Measurements from ENCODE around the gene SNCAIP.

Gene SNCAIP

GRCh38 chr5:122445070-122445469 is 133.0 kb downstream of the SNCAIP start:
- Histone ChIP-seq H3K4me1 (ENCODE audit: control insufficient read depth in 2 of 2, insufficient read depth in 1 of 2, low read depth in 1 of 2, low read length in 2 of 2) (peaks cover 0 to 5% of the 10 kb centered on the region in 2 donors), H3K4ac (ENCODE audit: low read length) (no peak overlapping the region), H2BK5ac (ENCODE audit: low read length) (no peak overlapping the region), H3K18ac (ENCODE audit: low read length) (no peak overlapping the region), H3K27ac (replicated peaks; ENCODE audit: low read length) (no peak overlapping the region), H3K79me1 (ENCODE audit: low read depth, low read length) (no peaks in the 10 kb centered on the region), H2BK120ac (ENCODE audit: low read depth, low read length) (no peak overlapping the region), H3K9ac (ENCODE audit: low read depth, low read length, poor library complexity) (no peak overlapping the region), H3K9me3 (replicated peaks in 1 of 2; ENCODE audit: control insufficient read depth in 2 of 2, insufficient read depth in 1 of 2, low read depth in 1 of 2, low read length in 2 of 2) (no peaks in the 10 kb centered on the region), H4K91ac (ENCODE audit: low read depth, low read length, poor library complexity) (no peak overlapping the region), H3K36me3 (replicated peaks in 1 of 2; ENCODE audit: control insufficient read depth in 2 of 2, insufficient read depth in 2 of 2, low read length in 2 of 2) (no peaks in the 10 kb centered on the region), H4K8ac (ENCODE audit: low read depth, low read length) (no peak overlapping the region), H3K14ac (ENCODE audit: low read length) (no peak overlapping the region), H3K4me3 (ENCODE audit: low read length in 2 of 2) (no peak overlapping the region), H2AK5ac (ENCODE audit: low read depth, low read length) (no peak overlapping the region), H3K27me3 (ENCODE audit: control insufficient read depth in 3 of 3, insufficient read depth in 3 of 3, low read depth in 1 of 3, low read length in 3 of 3) (no peaks in the 10 kb centered on the region), H3K4me2 (ENCODE audit: insufficient read depth, low read length, poor library complexity, severe bottlenecking) (no peak overlapping the region), H2AFZ (ENCODE audit: low read length) (no peak overlapping the region), H2BK12ac (ENCODE audit: low read length) (no peak overlapping the region), H2BK15ac (ENCODE audit: low read length) (no peak overlapping the region), H3K23ac (ENCODE audit: low read depth, low read length, poor library complexity) (no peak overlapping the region)
- no peak for DNase-seq (ENCODE audit: low spot score)
- no CpG with 5 or more reads among the region's 1 CpG for WGBS, 2 donors (ENCODE audit: extremely low coverage in 2 of 2, insufficient read length in 2 of 2, insufficient replicate concordance in 1 of 2)

- H3K9ac ChIP-seq (ENCODE audit: low read depth, low read length, poor library complexity), result no peak overlapping the region
- H3K27ac ChIP-seq (replicated peaks; ENCODE audit: low read length), result no peak overlapping the region
- H3K27me3 ChIP-seq (ENCODE audit: control insufficient read depth in 3 of 3, insufficient read depth in 3 of 3, low read depth in 1 of 3, low read length in 3 of 3), result no peaks in the 10 kb centered on the region
- H2AFZ ChIP-seq (ENCODE audit: low read length), result no peak overlapping the region
- H3K4me3 ChIP-seq (ENCODE audit: low read length in 2 of 2), result no peak overlapping the region
- no peaks in the 10 kb centered on the region for H3K9me3 ChIP-seq (replicated peaks in 1 of 2; ENCODE audit: control insufficient read depth in 2 of 2, insufficient read depth in 1 of 2, low read depth in 1 of 2, low read length in 2 of 2)
- H3K79me1 ChIP-seq (ENCODE audit: low read depth, low read length), result no peaks in the 10 kb centered on the region
- no peak for DNase-seq (ENCODE audit: low spot score)
- no peak overlapping the region for H3K4me2 ChIP-seq (ENCODE audit: insufficient read depth, low read length, poor library complexity, severe bottlenecking)
- no peak overlapping the region for H2BK12ac ChIP-seq (ENCODE audit: low read length)
- no peak overlapping the region for H2AK5ac ChIP-seq (ENCODE audit: low read depth, low read length)
- no peaks in the 10 kb centered on the region for H3K36me3 ChIP-seq (replicated peaks in 1 of 2; ENCODE audit: control insufficient read depth in 2 of 2, insufficient read depth in 2 of 2, low read length in 2 of 2)
- no peak overlapping the region for H4K8ac ChIP-seq (ENCODE audit: low read depth, low read length)
- no peak overlapping the region for H3K18ac ChIP-seq (ENCODE audit: low read length)
- no peak overlapping the region for H2BK5ac ChIP-seq (ENCODE audit: low read length)
- no peak overlapping the region for H4K91ac ChIP-seq (ENCODE audit: low read depth, low read length, poor library complexity)
- H2BK120ac ChIP-seq (ENCODE audit: low read depth, low read length), result no peak overlapping the region
- H3K14ac ChIP-seq (ENCODE audit: low read length), result no peak overlapping the region
- peaks cover 0 to 5% of the 10 kb centered on the region in 2 donors for H3K4me1 ChIP-seq (ENCODE audit: control insufficient read depth in 2 of 2, insufficient read depth in 1 of 2, low read depth in 1 of 2, low read length in 2 of 2)
- no peak overlapping the region for H3K4ac ChIP-seq (ENCODE audit: low read length)
- no peak overlapping the region for H2BK15ac ChIP-seq (ENCODE audit: low read length)
- no CpG with 5 or more reads among the region's 3 CpGs for WGBS, 2 donors (ENCODE audit: extremely low coverage in 2 of 2, insufficient read length in 2 of 2, insufficient replicate concordance in 1 of 2)
- H3K23ac ChIP-seq (ENCODE audit: low read depth, low read length, poor library complexity), result no peak overlapping the region
These were observed 135.0 kb downstream of the SNCAIP start for GRCh38 chr5:122447072-122447471.

- H3K9me3 ChIP-seq (replicated peaks in 1 of 2; ENCODE audit: control insufficient read depth in 2 of 2, insufficient read depth in 1 of 2, low read depth in 1 of 2, low read length in 2 of 2), result no peaks in the 10 kb centered on the region
- H2AK5ac ChIP-seq (ENCODE audit: low read depth, low read length), result no peak overlapping the region
- no peak overlapping the region for H2BK5ac ChIP-seq (ENCODE audit: low read length)
- peaks cover 0 to 5% of the 10 kb centered on the region in 2 donors for H3K4me1 ChIP-seq (ENCODE audit: control insufficient read depth in 2 of 2, insufficient read depth in 1 of 2, low read depth in 1 of 2, low read length in 2 of 2)
- no peak overlapping the region for H4K8ac ChIP-seq (ENCODE audit: low read depth, low read length)
- H3K36me3 ChIP-seq (replicated peaks in 1 of 2; ENCODE audit: control insufficient read depth in 2 of 2, insufficient read depth in 2 of 2, low read length in 2 of 2), result no peaks in the 10 kb centered on the region
- no CpG with 5 or more reads among the region's 3 CpGs for WGBS, 2 donors (ENCODE audit: extremely low coverage in 2 of 2, insufficient read length in 2 of 2, insufficient replicate concordance in 1 of 2)
- no peak overlapping the region for H2AFZ ChIP-seq (ENCODE audit: low read length)
- H3K4ac ChIP-seq (ENCODE audit: low read length), result no peak overlapping the region
- no peak overlapping the region for H3K23ac ChIP-seq (ENCODE audit: low read depth, low read length, poor library complexity)
- H2BK12ac ChIP-seq (ENCODE audit: low read length), result no peak overlapping the region
- DNase-seq (ENCODE audit: low spot score), result no peak
- H4K91ac ChIP-seq (ENCODE audit: low read depth, low read length, poor library complexity), result no peak overlapping the region
- H3K4me3 ChIP-seq (ENCODE audit: low read length in 2 of 2), result no peak overlapping the region
- H3K79me1 ChIP-seq (ENCODE audit: low read depth, low read length), result no peaks in the 10 kb centered on the region
- H3K14ac ChIP-seq (ENCODE audit: low read length), result no peak overlapping the region
- H3K9ac ChIP-seq (ENCODE audit: low read depth, low read length, poor library complexity), result no peak overlapping the region
- H3K4me2 ChIP-seq (ENCODE audit: insufficient read depth, low read length, poor library complexity, severe bottlenecking), result no peak overlapping the region
- H3K27ac ChIP-seq (replicated peaks; ENCODE audit: low read length), result no peak overlapping the region
- no peak overlapping the region for H2BK15ac ChIP-seq (ENCODE audit: low read length)
- no peaks in the 10 kb centered on the region for H3K27me3 ChIP-seq (ENCODE audit: control insufficient read depth in 3 of 3, insufficient read depth in 3 of 3, low read depth in 1 of 3, low read length in 3 of 3)
- H3K18ac ChIP-seq (ENCODE audit: low read length), result no peak overlapping the region
- H2BK120ac ChIP-seq (ENCODE audit: low read depth, low read length), result no peak overlapping the region
These were observed 135.8 kb downstream of the SNCAIP start for GRCh38 chr5:122447879-122448278.

- Histone ChIP-seq H2AFZ (ENCODE audit: low read length) (no peak overlapping the region), H4K91ac (ENCODE audit: low read depth, low read length, poor library complexity) (no peak overlapping the region), H3K36me3 (replicated peaks in 1 of 2; ENCODE audit: control insufficient read depth in 2 of 2, insufficient read depth in 2 of 2, low read length in 2 of 2) (no peaks in the 10 kb centered on the region), H2BK12ac (ENCODE audit: low read length) (no peak overlapping the region), H3K27ac (replicated peaks; ENCODE audit: low read length) (no peak overlapping the region), H3K14ac (ENCODE audit: low read length) (no peak overlapping the region), H3K23ac (ENCODE audit: low read depth, low read length, poor library complexity) (no peak overlapping the region), H3K4me3 (ENCODE audit: low read length in 2 of 2) (no peak overlapping the region), H3K27me3 (ENCODE audit: control insufficient read depth in 3 of 3, insufficient read depth in 3 of 3, low read depth in 1 of 3, low read length in 3 of 3) (no peaks in the 10 kb centered on the region), H3K18ac (ENCODE audit: low read length) (no peak overlapping the region), H3K4ac (ENCODE audit: low read length) (no peak overlapping the region), H2BK15ac (ENCODE audit: low read length) (no peak overlapping the region), H2AK5ac (ENCODE audit: low read depth, low read length) (no peak overlapping the region), H2BK120ac (ENCODE audit: low read depth, low read length) (no peak overlapping the region), H3K79me1 (ENCODE audit: low read depth, low read length) (no peaks in the 10 kb centered on the region), H3K4me2 (ENCODE audit: insufficient read depth, low read length, poor library complexity, severe bottlenecking) (no peak overlapping the region), H3K4me1 (ENCODE audit: control insufficient read depth in 2 of 2, insufficient read depth in 1 of 2, low read depth in 1 of 2, low read length in 2 of 2) (no peaks in the 10 kb centered on the region), H3K9me3 (replicated peaks in 1 of 2; ENCODE audit: control insufficient read depth in 2 of 2, insufficient read depth in 1 of 2, low read depth in 1 of 2, low read length in 2 of 2) (no peaks in the 10 kb centered on the region), H2BK5ac (ENCODE audit: low read length) (no peak overlapping the region), H3K9ac (ENCODE audit: low read depth, low read length, poor library complexity) (no peak overlapping the region), H4K8ac (ENCODE audit: low read depth, low read length) (no peak overlapping the region)
- no peak for DNase-seq (ENCODE audit: low spot score)
These were observed 142.5 kb downstream of the SNCAIP start for GRCh38 chr5:122454541-122454940.
